Measurements from ENCODE around the gene TBCA. TPM values are rescaled to one million over a fixed set of nuclear protein-coding genes. Genes with fewer than 3 reads are reported as not detected.

The TBCA gene
- total and polyA plus RNA-seq, 2 experiments from 2014 or later = 117 to 814 TPM

GRCh38 chr5:77812926-77813589 is 36.9 kb upstream of the TBCA start (continued):
- no peak for TF ChIP-seq REST (IDR thresholded peaks at IDR 0.05; ENCODE audit: unreplicated experiment)
- no peak for TF ChIP-seq EZH2 (IDR thresholded peaks at IDR 0.05; ENCODE audit: low read depth, unreplicated experiment)
- TF ChIP-seq ZNF114 (CRISPR knock-in tag; IDR thresholded peaks at IDR 0.05) = no peak
- no peak for TF ChIP-seq CREB1 (CRISPR knock-in tag; IDR thresholded peaks at IDR 0.05; ENCODE audit: low read depth)
- TF ChIP-seq CTCF (conservative IDR thresholded peaks at IDR 0.05; ENCODE audit: low read depth in 2 of 2) = no peak

- no peaks in the 10 kb centered on the region for H3K27me3 Mint-ChIP-seq (ENCODE audit: insufficient read depth, low read depth, poor library complexity)
- no peaks in the 10 kb centered on the region for H3K27me3 ChIP-seq (ENCODE audit: insufficient read depth)
- no peaks in the 10 kb centered on the region for H4K20me1 ChIP-seq (replicated peaks; ENCODE audit: insufficient read depth)
- H3K27ac Mint-ChIP-seq = no peak overlapping the region
- no peaks in the 10 kb centered on the region for H3K36me3 ChIP-seq (ENCODE audit: insufficient read depth)
- no peak overlapping the region for H3K4me3 ChIP-seq
- no peaks in the 10 kb centered on the region for H3K9me2 ChIP-seq (ENCODE audit: insufficient read depth)
- no peak overlapping the region for H2AFZ ChIP-seq
- no peak overlapping the region for H3K4me2 ChIP-seq
- DNase-seq (ENCODE audit: low spot score) = no peak
- no peak for ATAC-seq
- peaks cover 18% of the 10 kb centered on the region; the same call in 2 of the 3 replicates for H3K9me3 Mint-ChIP-seq
- H3K27ac ChIP-seq (ENCODE audit: low read depth) = no peak overlapping the region
- H3K79me2 ChIP-seq (replicated peaks; ENCODE audit: insufficient read depth) = no peaks in the 10 kb centered on the region
- H3K4me1 Mint-ChIP-seq = no peaks in the 10 kb centered on the region
- H3K36me3 Mint-ChIP-seq (ENCODE audit: low read depth) = peaks cover 7% of the 10 kb centered on the region; the same call in 1 of the 3 replicates
- no peaks in the 10 kb centered on the region for H3K4me1 ChIP-seq (ENCODE audit: insufficient read depth)
- no peak overlapping the region for H3K4me3 Mint-ChIP-seq
- H3F3A ChIP-seq (replicated peaks; ENCODE audit: low read depth) = no peaks in the 10 kb centered on the region
- TF ChIP-seq EZH2phosphoT487 (IDR thresholded peaks at IDR 0.05; ENCODE audit: unreplicated experiment) (no peak), CREB1 (CRISPR knock-in tag; IDR thresholded peaks at IDR 0.05; ENCODE audit: low read depth) (no peak), EZH2 (IDR thresholded peaks at IDR 0.05; ENCODE audit: low read depth, unreplicated experiment) (no peak), ETS1 (IDR thresholded peaks at IDR 0.05) (no peak), ZNF114 (CRISPR knock-in tag; IDR thresholded peaks at IDR 0.05) (no peak), ZNF462 (CRISPR knock-in tag; IDR thresholded peaks at IDR 0.05) (no peak), NANOG (IDR thresholded peaks at IDR 0.05; ENCODE audit: borderline replicate concordance) (no peak), JUNB (IDR thresholded peaks at IDR 0.05; ENCODE audit: unreplicated experiment) (no peak)
Observed at GRCh38 chr5:77806213-77806843, 30.2 kb upstream of the TBCA start.
